Measurements from ENCODE around the gene FAM193A. TPM values are rescaled to one million over a fixed set of nuclear protein-coding genes. Genes with fewer than 3 reads are reported as not detected.
"Not testable (repeated sequence)": the region's sequence is repeated elsewhere in the genome, so short reads cannot be mapped to it uniquely, and the experiment has no call there.

The FAM193A gene
- total RNA-seq, 1 experiment from 2014 or later: 13.6 TPM

DNA sequence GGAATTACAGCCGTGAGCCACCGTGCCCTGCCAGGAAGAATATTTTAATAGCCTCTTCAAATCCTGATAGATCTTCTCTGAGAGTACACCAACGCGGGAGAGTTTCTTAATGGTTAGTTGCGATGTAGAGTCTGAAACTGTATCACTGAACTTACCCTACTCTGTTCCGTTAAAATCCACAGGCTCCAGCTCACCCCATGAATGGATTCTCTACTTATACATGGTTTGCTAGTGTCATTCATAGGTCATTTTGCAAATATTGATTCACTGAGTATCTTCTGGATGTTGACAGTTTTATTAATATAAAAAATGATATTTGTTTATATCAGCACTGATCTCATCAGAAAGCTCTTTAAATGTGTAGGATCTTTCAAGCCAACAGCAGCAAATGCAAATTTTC is 99.9 kb downstream of the FAM193A start:
- ATAC-seq: peak; percentile 93
- Histone ChIP-seq H3K79me2 (ENCODE audit: low read length) (no peaks in the 10 kb centered on the region), H3F3A (ENCODE audit: low read length, unreplicated experiment) (no peaks in the 10 kb centered on the region), H3K9me2 (replicated peaks; ENCODE audit: low read length) (no peaks in the 10 kb centered on the region), H3K4me2 (ENCODE audit: low read length) (no peak overlapping the region), H4K20me1 (ENCODE audit: low read length) (0 out of 2 replicates have a peak, but pooled peaks cover 4% of the 10 kb centered on the region), H3K4me1 (ENCODE audit: insufficient read depth, low read length) (peaks cover 8% of the 10 kb centered on the region), H3K36me3 (ENCODE audit: low read depth, low read length) (peaks cover 20% of the 10 kb centered on the region), H2AFZ (ENCODE audit: low read length) (no peak overlapping the region), H3K27ac (ENCODE audit: low read length) (0 out of 2 replicates have a peak overlapping the region, but pooled peaks have one; percentile 30), H3K4me3 (ENCODE audit: low read length) (no peak overlapping the region), H3K27me3 (ENCODE audit: low read length) (no peaks in the 10 kb centered on the region), H3K9ac (ENCODE audit: low read length) (no peak overlapping the region), H3K9me3 (ENCODE audit: low read length) (no peaks in the 10 kb centered on the region)
- intact Hi-C loops (cut with micrococcal nuclease): loop anchor here (10.0 kb wide), 1 partner anchor 52 kb away; no protein-coding TSS in a partner anchor
- ChIA-PET CTCF (no interaction called here), POLR2A (ENCODE audit: unreplicated experiment) (no interaction called here)
- peak; percentile 49 for DNase-seq
- TF ChIP-seq, protein P1, sequence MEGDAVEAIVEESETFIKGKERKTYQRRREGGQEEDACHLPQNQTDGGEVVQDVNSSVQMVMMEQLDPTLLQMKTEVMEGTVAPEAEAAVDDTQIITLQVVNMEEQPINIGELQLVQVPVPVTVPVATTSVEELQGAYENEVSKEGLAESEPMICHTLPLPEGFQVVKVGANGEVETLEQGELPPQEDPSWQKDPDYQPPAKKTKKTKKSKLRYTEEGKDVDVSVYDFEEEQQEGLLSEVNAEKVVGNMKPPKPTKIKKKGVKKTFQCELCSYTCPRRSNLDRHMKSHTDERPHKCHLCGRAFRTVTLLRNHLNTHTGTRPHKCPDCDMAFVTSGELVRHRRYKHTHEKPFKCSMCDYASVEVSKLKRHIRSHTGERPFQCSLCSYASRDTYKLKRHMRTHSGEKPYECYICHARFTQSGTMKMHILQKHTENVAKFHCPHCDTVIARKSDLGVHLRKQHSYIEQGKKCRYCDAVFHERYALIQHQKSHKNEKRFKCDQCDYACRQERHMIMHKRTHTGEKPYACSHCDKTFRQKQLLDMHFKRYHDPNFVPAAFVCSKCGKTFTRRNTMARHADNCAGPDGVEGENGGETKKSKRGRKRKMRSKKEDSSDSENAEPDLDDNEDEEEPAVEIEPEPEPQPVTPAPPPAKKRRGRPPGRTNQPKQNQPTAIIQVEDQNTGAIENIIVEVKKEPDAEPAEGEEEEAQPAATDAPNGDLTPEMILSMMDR (conservative IDR thresholded peaks at IDR 0.05; ENCODE audit: low read depth, low read length): no peak
- TF ChIP-seq EZH2phosphoT487 (IDR thresholded peaks at IDR 0.05; ENCODE audit: borderline replicate concordance, low read length) (no peak), EZH2 (IDR thresholded peaks at IDR 0.05; ENCODE audit: low read length, unreplicated experiment) (no peak)
- no TSS peak for BruUV-seq (replicated peaks)

DNA sequence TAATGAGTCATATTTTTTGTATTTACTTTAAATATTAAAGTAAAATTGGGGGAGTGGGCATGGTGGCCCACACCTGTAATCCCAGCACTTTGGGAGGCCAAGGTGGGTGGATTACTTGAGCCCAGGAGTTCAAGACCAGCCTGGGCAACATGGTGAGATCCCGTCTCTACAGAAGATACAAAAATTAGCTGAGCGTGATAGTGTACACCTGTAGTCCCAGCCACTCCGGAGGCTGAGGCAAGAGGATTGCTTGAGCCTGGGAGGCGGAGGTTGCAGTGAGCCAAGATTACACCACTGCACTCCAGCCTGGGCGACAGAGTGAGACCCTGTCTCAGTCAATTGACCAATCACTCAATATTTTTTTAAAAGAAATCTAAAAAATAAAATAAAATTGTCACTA is 100.5 kb downstream of the FAM193A start:
- H3K36me3 ChIP-seq (ENCODE audit: low read depth, low read length): peaks cover 20% of the 10 kb centered on the region
- H3K27me3 ChIP-seq (ENCODE audit: low read length); H3K9me2 ChIP-seq (replicated peaks; ENCODE audit: low read length); H3F3A ChIP-seq (ENCODE audit: low read length, unreplicated experiment); ATAC-seq; H3K9ac ChIP-seq (ENCODE audit: low read length); H3K79me2 ChIP-seq (ENCODE audit: low read length); H3K4me3 ChIP-seq (ENCODE audit: low read length); POLR2A ChIA-PET (ENCODE audit: unreplicated experiment); H2AFZ ChIP-seq (ENCODE audit: low read length); DNase-seq; H3K4me1 ChIP-seq (ENCODE audit: insufficient read depth, low read length); H4K20me1 ChIP-seq (ENCODE audit: low read length); BruUV-seq (replicated peaks); H3K9me3 ChIP-seq (ENCODE audit: low read length); H3K4me2 ChIP-seq (ENCODE audit: low read length); CTCF ChIA-PET: not testable (repeated sequence)
- 0 out of 2 replicates have a peak overlapping the region, but pooled peaks have one; percentile 30 for H3K27ac ChIP-seq (ENCODE audit: low read length)
- intact Hi-C loops (cut with micrococcal nuclease): loop anchor here (10.0 kb wide), 1 partner anchor 52 kb away; no protein-coding TSS in a partner anchor

DNA sequence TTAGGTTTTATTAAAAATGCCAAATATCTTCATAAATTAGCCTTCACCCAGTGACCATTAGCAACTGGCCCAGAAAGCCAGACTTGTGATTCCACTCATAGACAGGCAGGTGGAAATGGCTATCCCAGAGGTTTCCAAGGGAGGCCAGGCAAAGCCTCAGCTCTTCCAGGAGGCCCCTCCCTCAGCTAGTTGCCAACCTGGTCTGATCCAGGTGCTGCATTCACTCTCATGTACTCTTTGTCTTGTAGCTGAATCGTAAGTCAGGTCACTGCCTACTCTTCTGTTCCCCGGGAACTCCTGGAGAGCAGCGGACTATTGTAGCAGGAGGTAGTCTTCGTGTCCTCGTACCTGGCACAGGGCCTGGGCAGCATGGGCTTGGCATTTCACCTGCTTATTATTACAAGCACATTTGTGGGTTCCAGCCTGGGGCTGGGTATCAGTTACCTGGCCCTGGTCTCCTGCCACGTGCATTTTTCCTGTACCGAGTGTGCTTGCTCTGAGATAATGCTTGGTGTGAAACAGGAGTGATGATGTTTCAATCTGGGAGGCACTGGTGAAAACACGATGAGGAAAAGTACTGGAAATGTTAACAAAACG is 101.6 kb downstream of the FAM193A start:
- BruUV-seq (replicated peaks): no TSS peak
- no peaks in the 10 kb centered on the region for H3F3A ChIP-seq (ENCODE audit: low read length, unreplicated experiment)
- H3K79me2 ChIP-seq (ENCODE audit: low read length): no peaks in the 10 kb centered on the region
- intact Hi-C loops (cut with micrococcal nuclease): loop anchor here (10.0 kb wide), 1 partner anchor 53 kb away; no protein-coding TSS in a partner anchor
- no peaks in the 10 kb centered on the region for H3K9me3 ChIP-seq (ENCODE audit: low read length)
- no peak overlapping the region for H3K9ac ChIP-seq (ENCODE audit: low read length)
- peaks cover 8% of the 10 kb centered on the region for H3K4me1 ChIP-seq (ENCODE audit: insufficient read depth, low read length)
- no peak for DNase-seq
- H3K27ac ChIP-seq (ENCODE audit: low read length): no peak overlapping the region
- H2AFZ ChIP-seq (ENCODE audit: low read length): no peak overlapping the region
- TF ChIP-seq EZH2phosphoT487 (IDR thresholded peaks at IDR 0.05; ENCODE audit: borderline replicate concordance, low read length): no peak
- no peak for TF ChIP-seq EZH2 (IDR thresholded peaks at IDR 0.05; ENCODE audit: low read length, unreplicated experiment)
- TF ChIP-seq, protein P1 (conservative IDR thresholded peaks at IDR 0.05; ENCODE audit: low read depth, low read length): no peak
- ChIA-PET CTCF (no interaction called here), POLR2A (ENCODE audit: unreplicated experiment) (no interaction called here)
- H3K36me3 ChIP-seq (ENCODE audit: low read depth, low read length): peaks cover 20% of the 10 kb centered on the region
- H4K20me1 ChIP-seq (ENCODE audit: low read length): 0 out of 2 replicates have a peak, but pooled peaks cover 4% of the 10 kb centered on the region
- H3K4me2 ChIP-seq (ENCODE audit: low read length): no peak overlapping the region
- no peaks in the 10 kb centered on the region for H3K9me2 ChIP-seq (replicated peaks; ENCODE audit: low read length)
- no peaks in the 10 kb centered on the region for H3K27me3 ChIP-seq (ENCODE audit: low read length)
- H3K4me3 ChIP-seq (ENCODE audit: low read length): no peak overlapping the region
- ATAC-seq: no peak
